HG03095 (cell line): ENCODE data around the gene GRIK5.
"Not testable (repeated sequence)": the region's sequence is repeated elsewhere in the genome, so short reads cannot be mapped to it uniquely, and the experiment has no call there.

Experiments used
- ATAC-seq: cut with Tn5 transposase; IDR thresholded peaks from one replicate; pipeline ENCODE4 v1.9.1; 2021; ENCODE audit warnings: moderate library complexity; ENCODE audit not compliant: unreplicated experiment

GRIK5 gene

GRCh38 chr19:42053037-42053935 is 16.7 kb downstream of the GRIK5 start:
- ATAC-seq: no peak

- no peak for ATAC-seq
Measured at GRCh38 chr19:42052241-42052863, 17.7 kb downstream of the GRIK5 start.

GRCh38 chr19:42051166-42052115 is 18.6 kb downstream of the GRIK5 start:
- no peak for ATAC-seq

DNA sequence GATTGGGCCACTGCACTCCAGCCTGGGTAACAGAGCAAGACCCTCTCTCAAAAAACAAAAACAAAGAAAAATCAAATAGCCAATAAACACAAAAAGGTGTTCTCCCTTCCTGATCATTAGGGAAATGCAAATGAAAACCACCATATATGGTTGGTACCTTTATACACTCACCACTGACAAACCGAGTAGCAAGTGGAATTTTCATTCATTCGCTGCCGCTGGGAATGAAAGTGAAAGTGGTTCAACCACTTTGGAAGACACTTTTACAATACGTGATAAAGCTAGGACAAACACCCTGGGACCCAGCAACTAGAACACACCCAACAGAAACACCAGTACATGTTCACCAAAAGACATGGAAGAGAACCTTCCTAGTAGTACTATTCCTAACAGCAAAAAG is 21.0 kb downstream of the GRIK5 start:
- no peak for ATAC-seq

- no peak for ATAC-seq
Measured at GRCh38 chr19:42045575-42045974, 24.4 kb downstream of the GRIK5 start.

GRCh38 chr19:42042455-42043170 is 27.4 kb downstream of the GRIK5 start:
- ATAC-seq: no peak

DNA sequence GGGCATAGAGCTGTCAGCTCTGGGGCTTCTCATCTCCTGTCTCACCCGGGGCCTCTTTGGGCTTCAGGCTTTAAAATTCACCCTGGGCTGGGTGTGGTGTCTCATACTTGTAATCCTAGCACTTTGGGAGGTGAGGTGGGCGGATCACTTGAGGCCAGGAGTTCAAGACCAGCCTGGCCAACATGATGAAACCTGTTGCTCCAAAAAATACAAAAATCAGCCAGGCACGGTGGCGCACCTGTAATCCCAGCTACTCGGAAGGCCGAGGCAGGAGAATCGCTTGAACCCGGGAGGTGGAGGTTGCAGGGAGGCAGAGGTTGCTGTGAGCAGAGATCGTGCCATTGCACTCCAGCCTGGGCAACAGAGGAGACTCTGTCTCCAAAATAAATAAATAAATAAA is 29.5 kb downstream of the GRIK5 start:
- not testable (repeated sequence) for ATAC-seq

- no peak for ATAC-seq
Measured at GRCh38 chr19:42040031-42040430, 30.0 kb downstream of the GRIK5 start.

DNA sequence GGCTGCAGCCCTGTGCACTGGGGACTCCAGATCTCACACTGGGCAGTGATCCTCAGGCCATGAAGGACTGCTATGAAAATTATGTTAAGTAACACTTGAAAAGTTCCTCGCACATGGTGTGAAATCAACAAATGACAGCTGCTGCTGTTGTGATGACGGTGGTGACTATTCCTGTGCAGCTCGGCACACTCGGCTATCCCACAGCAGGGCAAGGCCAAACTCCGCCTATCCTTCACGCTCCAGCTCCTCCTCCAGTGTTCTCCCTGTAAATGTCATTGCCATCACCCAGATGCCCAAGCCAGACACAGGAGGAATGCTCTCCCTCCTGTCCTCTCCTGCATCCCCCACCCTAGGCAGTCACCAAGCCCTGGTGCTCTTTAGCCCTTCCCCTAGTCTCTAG is 31.3 kb downstream of the GRIK5 start:
- ATAC-seq: no peak

GRCh38 chr19:42037649-42038048 is 32.4 kb downstream of the GRIK5 start:
- ATAC-seq: no peak

- ATAC-seq: not testable (repeated sequence)
Measured at GRCh38 chr19:42034640-42035391, 35.2 kb downstream of the GRIK5 start.

- ATAC-seq: no peak
Measured at GRCh38 chr19:42033413-42033812, 36.6 kb downstream of the GRIK5 start.

DNA sequence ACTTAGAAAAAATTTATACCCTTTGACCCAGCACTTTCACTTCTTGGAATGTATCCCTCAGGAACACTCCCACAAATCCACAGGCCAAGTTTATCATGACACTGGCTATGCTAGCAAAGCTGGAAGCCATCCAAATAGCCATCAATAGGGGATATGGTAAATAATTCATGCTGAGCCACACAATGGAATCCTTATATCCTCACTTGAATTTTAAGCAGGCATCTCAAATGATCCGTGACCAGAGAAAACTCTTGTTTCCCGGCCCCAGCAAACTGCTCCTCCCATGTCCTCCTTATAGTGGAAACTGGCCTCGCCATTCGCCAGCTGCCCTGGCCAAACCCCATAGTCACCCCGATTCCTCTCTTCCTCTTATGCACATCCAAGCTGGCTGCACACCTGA is 37.6 kb downstream of the GRIK5 start:
- ATAC-seq: no peak

DNA sequence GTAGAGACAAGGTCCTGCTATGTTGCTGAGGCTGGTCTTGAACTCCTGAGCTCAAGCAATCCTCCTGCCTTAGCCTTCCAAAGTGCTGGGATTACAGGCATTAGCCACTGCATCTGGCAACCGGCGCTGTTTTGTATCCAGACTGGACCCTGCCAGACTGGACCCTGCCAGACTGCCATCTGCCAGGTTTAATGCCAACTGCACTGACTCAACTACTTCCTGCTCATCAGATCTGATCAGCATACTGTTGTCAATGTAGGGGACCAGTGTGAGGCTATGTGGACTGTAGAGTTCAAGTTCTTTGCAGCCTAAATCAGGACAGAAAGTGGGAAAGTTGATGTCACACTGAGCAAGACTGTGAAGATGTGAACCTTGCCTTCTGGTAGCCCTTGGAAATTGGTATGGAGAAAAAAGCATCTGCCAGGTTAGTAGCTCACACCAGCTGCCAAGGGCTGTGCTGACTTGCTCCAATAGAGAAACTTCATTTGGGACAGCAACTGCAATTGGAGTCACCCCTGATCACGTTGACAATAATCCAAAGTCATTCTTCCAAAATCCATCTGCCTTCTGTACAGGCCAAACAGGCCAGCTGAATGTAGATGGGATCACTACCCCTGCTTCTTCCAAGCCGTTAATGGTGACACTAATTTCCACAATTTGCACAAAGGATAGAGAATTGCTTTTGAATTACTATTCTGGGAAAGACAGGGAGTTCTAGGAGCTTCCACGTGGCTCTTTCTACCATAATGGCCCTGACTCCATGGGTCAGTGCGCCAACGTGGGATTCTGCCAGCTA is 39.2 kb downstream of the GRIK5 start:
- no peak for ATAC-seq

- ATAC-seq: no peak
Measured at GRCh38 chr19:42028304-42029216, 41.4 kb downstream of the GRIK5 start.

DNA sequence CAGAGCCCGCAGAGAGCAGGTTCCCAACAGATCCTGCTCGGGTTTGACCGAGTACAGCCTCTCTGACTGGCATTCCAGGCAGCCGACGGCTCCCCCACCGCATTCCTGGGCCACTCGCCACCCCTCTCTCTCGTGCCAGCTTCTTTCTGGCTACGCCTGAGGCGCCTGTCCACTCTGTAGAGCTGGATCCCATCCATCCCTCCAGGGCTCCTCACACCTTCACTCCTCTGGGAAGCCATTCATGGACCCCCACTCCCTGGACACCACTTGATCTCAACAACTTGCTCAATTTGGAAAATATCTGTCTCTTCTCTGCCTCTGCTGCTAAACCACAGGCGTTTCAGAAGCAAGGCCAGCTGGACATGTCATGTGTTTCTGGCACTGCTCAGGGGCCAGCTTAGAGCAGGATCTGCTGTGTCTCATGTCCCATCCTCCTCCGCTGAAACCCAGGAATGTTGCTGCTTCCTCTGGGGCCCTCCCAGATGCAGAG is 45.3 kb downstream of the GRIK5 start:
- ATAC-seq: no peak

DNA sequence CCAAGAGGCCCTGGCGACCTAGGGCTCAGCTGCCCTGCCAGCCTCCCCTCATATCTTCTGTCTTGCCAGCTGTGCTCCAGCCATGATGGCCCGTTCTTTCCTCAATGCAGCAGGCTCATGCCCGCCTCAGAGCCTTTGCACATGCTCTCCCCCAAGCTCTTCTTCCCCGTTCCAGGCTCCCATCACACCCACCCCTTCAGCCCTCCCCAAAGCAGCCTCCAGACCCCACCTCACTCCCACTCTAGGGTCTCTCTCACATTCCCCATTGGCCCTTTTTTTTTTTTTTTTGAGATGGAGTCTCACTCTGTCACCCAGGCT is 46.1 kb downstream of the GRIK5 start:
- ATAC-seq: no peak
